Glutamatergic neuron (in vitro differentiated cells): ENCODE results near the gene BTBD16. TPM values are rescaled to one million over a fixed set of nuclear protein-coding genes. Genes with fewer than 3 reads are reported as not detected.

Experiments used
- DNase-seq: peaks from one replicate; pipeline ENCODE4 v3.0.0; 2022
- H3K27ac Mint-ChIP-seq: one replicate; pipeline ENCODE4 v1.8.0; 2020; ENCODE audit warnings: mild to moderate bottlenecking, mixed read lengths, inconsistent platforms; ENCODE audit not compliant: unreplicated experiment
- H3K27me3 Mint-ChIP-seq: one replicate; pipeline ENCODE4 v1.8.0; 2020; ENCODE audit warnings: mild to moderate bottlenecking, moderate library complexity, mixed read lengths, inconsistent platforms; ENCODE audit not compliant: unreplicated experiment
- H3K36me3 Mint-ChIP-seq: one replicate; pipeline ENCODE4 v1.8.0; 2020; ENCODE audit warnings: mild to moderate bottlenecking, mixed read lengths, inconsistent platforms; ENCODE audit not compliant: unreplicated experiment
- H3K4me1 Mint-ChIP-seq: one replicate; pipeline ENCODE4 v1.8.0; 2020; ENCODE audit warnings: mild to moderate bottlenecking, low read depth, mixed read lengths, inconsistent platforms; ENCODE audit not compliant: unreplicated experiment
- H3K4me3 Mint-ChIP-seq: one replicate; pipeline ENCODE4 v1.8.0; 2020; ENCODE audit warnings: mild to moderate bottlenecking, mixed read lengths, inconsistent platforms; ENCODE audit not compliant: unreplicated experiment
- H3K9me3 Mint-ChIP-seq: one replicate; pipeline ENCODE4 v1.8.0; 2020; ENCODE audit warnings: mild to moderate bottlenecking, moderate library complexity, mixed read lengths, inconsistent platforms; ENCODE audit not compliant: unreplicated experiment
- CTCF ChIP-seq: fragments of 200-600 bp; sonication (generic); IDR thresholded peaks from one replicate; pipeline ENCODE4 v1.5.0; 2021; ENCODE audit not compliant: partially characterized antibody, unreplicated experiment
- total RNA-seq: library from RNA; stranded (reverse); fragmentation: NEBNext Ultra II Directional; extraction: Animal tissue kit (Norgen Biotek cat#: 25700); gene quantifications from one replicate; pipeline ENCODE4 v1.2.1, GENCODE V29; 2021; ENCODE audit not compliant: unreplicated experiment

BTBD16 gene
- total RNA-seq, 1 donor from 2014 or later: 0.98 TPM

DNA sequence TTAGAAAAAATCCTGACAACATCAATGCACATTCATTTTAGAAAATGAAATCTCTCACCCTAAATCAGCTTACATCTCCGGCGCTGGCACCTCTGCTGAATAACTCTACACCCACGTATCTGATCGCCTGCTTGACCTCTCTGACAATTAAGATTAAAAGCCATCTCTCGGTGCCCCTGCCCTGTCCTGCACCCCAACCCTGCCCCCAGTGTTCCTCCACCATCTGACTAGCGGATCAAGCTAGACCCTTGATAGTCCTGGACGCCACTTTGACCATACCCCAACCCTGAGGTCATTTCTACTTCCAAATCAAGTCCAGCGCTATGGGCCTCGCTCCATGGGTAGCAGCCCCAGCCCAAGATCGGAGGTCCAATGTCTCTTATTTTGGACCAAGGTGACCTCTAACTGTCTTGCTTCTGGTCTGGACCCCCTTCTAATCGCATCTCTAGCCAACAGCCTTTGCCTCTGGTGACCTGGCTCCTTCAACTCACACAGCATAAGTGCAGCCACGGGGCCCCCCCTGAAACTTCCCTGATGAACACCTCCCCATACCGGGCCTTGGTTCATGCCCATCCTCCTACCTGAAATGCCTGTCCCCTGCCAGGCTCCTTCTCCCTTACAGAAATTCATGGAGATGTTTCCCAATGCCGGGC lies 28.5 kb downstream of the BTBD16 start:
- TF ChIP-seq CTCF: no peak
- no peak for DNase-seq
- peaks cover 3% of the 10 kb centered on the region for H3K27me3 Mint-ChIP-seq
- peaks cover 11% of the 10 kb centered on the region for H3K4me1 Mint-ChIP-seq
- H3K27ac Mint-ChIP-seq: no peak overlapping the region
- H3K9me3 Mint-ChIP-seq: peaks cover 5% of the 10 kb centered on the region
- peaks cover 6% of the 10 kb centered on the region for H3K36me3 Mint-ChIP-seq
- H3K4me3 Mint-ChIP-seq: no peak overlapping the region

GRCh38 chr10:122301055-122301810 lies 30.1 kb downstream of the BTBD16 start:
- Mint-ChIP-seq H3K27me3 (peaks cover 5% of the 10 kb centered on the region), H3K4me3 (no peak overlapping the region), H3K4me1 (peaks cover 3% of the 10 kb centered on the region), H3K9me3 (peaks cover 8% of the 10 kb centered on the region), H3K36me3 (peaks cover 12% of the 10 kb centered on the region), H3K27ac (no peak overlapping the region)
- no peak for DNase-seq
- TF ChIP-seq CTCF: no peak

DNA sequence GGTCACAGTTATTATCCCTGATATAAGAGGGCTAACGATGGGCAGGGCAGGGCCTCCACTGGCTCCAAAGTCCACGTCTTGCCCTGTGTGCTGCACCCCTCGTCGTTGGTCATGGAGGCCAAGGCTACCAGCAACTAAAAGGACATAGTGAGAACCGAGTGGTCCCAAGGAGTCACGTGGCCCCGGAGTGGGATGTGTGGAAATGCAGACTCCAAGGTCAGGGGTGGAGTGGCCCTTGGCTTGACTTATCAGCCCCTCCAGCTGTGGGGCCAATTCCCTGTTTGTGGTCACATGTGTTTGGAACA lies 30.7 kb downstream of the BTBD16 start:
- no peak overlapping the region for H3K27ac Mint-ChIP-seq
- H3K36me3 Mint-ChIP-seq: peaks cover 10% of the 10 kb centered on the region
- no peaks in the 10 kb centered on the region for H3K4me1 Mint-ChIP-seq
- no peak for TF ChIP-seq CTCF
- no peak for DNase-seq
- H3K4me3 Mint-ChIP-seq: no peak overlapping the region
- peaks cover 8% of the 10 kb centered on the region for H3K9me3 Mint-ChIP-seq
- peaks cover 5% of the 10 kb centered on the region for H3K27me3 Mint-ChIP-seq

DNA sequence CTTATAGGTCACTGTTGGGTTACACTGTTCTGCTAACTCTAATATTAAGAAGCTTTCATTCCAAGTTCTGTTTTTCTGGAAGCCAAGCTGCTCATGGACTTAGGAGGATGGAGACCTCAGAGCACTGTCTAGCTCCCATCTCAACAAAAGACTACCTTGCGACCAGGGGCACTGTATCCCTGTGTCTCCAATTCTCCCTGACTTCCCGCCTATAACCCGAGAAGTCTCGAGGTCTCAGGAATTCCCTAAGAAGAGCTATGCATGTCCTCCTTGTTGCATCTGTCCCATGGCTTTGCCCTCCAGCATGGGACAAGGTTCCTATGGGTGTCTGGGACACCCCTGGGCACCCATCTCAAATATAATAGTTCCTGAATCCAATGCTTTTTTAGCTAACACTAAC lies 31.2 kb downstream of the BTBD16 start:
- Mint-ChIP-seq H3K4me3 (no peak overlapping the region), H3K27ac (no peak overlapping the region), H3K4me1 (no peaks in the 10 kb centered on the region), H3K27me3 (peaks cover 2% of the 10 kb centered on the region), H3K36me3 (peaks cover 6% of the 10 kb centered on the region), H3K9me3 (peaks cover 7% of the 10 kb centered on the region)
- TF ChIP-seq CTCF: no peak
- no peak for DNase-seq
